Measurements from ENCODE around the gene ASIC4.

The ASIC4 gene

GRCh38 chr2:219561179-219562048 lies 47.1 kb downstream of the ASIC4 start:
- no peak for DNase-seq
- Mint-ChIP-seq H3K27me3 (peaks cover 48% of the 10 kb centered on the region), H3K36me3 (ENCODE audit: low read depth) (no peaks in the 10 kb centered on the region), H3K4me3 (no peak overlapping the region), H3K27ac (no peak overlapping the region), H3K9me3 (no peaks in the 10 kb centered on the region), H3K4me1 (ENCODE audit: low read depth) (no peaks in the 10 kb centered on the region)

DNA sequence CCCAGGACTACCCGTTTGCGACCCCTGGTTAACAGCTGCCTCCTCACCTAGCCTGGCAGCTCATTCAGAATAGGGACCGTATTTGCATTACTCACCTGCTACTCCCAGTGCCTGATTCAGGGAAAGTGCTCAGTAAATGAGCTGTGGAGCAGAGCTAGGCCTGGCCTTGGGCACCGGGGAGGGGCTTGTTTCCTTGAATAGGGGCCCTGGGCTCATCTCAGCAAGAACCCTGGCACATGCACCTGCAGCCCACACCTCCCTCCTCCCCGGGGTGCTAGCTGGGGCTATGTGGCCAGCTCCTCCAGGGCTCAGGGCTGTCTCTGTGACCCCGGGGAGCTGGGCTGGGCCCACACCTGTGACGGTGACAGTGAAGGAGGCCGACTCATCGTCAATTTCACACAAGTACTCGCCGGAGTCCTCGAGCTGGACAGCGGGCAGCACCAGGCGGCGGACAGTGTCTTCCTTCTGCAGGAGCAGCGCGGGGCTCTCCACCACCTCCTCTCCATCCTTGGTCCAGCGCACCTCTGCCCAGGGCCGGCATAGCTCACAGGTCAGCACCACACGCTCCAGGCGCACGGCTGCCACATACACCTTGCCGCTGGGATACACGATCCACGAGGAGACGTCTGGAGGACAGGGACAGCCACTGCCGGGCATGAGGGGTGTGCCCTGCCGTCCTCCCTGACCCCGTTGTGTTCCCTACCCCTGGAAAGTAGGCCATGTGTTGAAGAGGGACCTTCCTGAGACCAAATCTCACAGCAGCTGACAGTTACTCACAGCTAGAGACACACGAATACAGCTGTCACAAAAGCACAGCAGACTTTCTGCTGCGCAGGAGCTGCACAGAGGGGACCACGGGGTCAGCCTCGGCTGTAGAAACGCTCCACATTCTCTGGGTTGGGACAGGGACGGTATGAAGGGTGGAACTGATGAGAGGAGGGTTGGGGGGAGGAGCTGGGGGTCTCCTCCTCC lies 48.1 kb downstream of the ASIC4 start:
- Mint-ChIP-seq H3K27me3 (peaks cover 45% of the 10 kb centered on the region), H3K4me1 (ENCODE audit: low read depth) (no peaks in the 10 kb centered on the region), H3K4me3 (no peak overlapping the region), H3K36me3 (ENCODE audit: low read depth) (no peaks in the 10 kb centered on the region), H3K9me3 (no peaks in the 10 kb centered on the region), H3K27ac (no peak overlapping the region)
- DNase-seq: no peak

GRCh38 chr2:219563271-219563928 lies 49.1 kb downstream of the ASIC4 start:
- no peaks in the 10 kb centered on the region for H3K36me3 Mint-ChIP-seq (ENCODE audit: low read depth)
- no peak for DNase-seq
- H3K4me1 Mint-ChIP-seq (ENCODE audit: low read depth): no peaks in the 10 kb centered on the region
- peaks cover 49% of the 10 kb centered on the region for H3K27me3 Mint-ChIP-seq
- no peaks in the 10 kb centered on the region for H3K9me3 Mint-ChIP-seq
- no peak overlapping the region for H3K4me3 Mint-ChIP-seq
- no peak overlapping the region for H3K27ac Mint-ChIP-seq

DNA sequence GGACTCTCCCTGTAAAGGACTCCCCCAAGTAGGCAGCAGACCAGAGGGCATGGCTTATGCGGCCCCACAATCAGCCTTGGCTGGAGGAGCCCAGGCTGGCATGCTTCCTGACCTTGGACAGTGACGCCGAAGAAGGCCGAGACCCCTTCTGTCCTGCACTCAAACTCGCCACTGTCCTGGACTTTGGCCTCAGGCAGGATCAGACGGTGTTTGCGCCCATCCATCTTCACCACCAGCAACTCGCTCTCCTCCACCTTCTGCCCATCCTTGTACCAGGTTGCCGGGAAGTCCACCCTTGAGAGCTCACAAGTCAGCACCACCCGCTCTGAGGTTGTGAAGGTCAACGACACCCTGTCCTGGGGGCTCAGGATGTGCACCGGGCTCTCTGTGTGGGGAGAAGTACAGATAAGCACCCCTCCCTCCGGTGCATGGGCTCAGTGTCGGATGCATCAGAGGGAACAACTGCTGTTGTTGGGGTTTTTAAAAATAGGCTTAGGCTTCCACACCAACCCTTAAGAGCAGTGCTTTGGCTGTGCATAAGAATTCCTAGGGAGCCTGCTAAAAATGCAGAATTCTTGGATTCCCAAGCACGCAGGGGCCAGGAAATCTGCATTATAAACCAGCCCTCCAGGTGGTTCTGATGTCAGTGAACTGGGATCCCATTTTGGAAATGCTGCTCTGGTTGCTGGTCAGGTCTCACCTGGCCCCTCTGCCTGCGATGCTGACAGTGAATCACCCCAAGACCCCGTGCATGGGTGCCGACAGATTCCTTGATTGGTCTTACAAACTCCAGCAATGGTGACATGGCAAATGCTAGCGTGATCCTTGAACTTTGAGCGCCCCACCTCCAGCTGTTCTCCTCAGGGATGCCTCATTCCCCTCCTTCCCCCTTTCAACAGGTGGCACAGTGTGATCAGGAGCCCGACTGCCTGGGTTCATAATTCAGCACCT lies 51.1 kb downstream of the ASIC4 start:
- no peak overlapping the region for H3K27ac Mint-ChIP-seq
- no peaks in the 10 kb centered on the region for H3K36me3 Mint-ChIP-seq (ENCODE audit: low read depth)
- no peak overlapping the region for H3K4me3 Mint-ChIP-seq
- H3K27me3 Mint-ChIP-seq: peaks cover 59% of the 10 kb centered on the region
- no peaks in the 10 kb centered on the region for H3K9me3 Mint-ChIP-seq
- DNase-seq: no peak
- peaks cover 3% of the 10 kb centered on the region for H3K4me1 Mint-ChIP-seq (ENCODE audit: low read depth)

GRCh38 chr2:219566640-219567039 lies 52.4 kb downstream of the ASIC4 start:
- DNase-seq: no peak
- Mint-ChIP-seq H3K4me1 (ENCODE audit: low read depth) (peaks cover 3% of the 10 kb centered on the region), H3K27me3 (peaks cover 54% of the 10 kb centered on the region), H3K4me3 (no peak overlapping the region), H3K27ac (no peak overlapping the region), H3K36me3 (ENCODE audit: low read depth) (no peaks in the 10 kb centered on the region), H3K9me3 (no peaks in the 10 kb centered on the region)

DNA sequence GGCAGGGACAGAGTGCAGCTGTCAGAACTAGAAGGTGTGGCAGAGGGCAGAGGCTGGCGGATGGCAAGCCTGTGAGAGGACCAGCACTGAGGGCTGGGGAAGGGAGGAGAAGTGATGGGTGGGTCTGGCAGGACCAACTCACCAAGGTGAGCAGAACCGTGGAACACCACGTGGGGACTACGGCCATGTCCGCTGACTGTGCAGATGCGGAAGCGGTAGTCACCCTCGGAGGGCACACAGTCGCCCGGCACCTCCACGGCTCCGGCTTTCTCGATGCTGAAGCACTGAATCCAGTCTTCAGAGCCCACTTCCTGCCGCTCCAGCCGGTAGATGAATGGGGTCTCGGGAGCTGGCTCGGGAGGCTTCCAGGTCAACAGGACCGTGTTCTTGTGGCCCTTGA lies 52.8 kb downstream of the ASIC4 start:
- no peak overlapping the region for H3K27ac Mint-ChIP-seq
- H3K9me3 Mint-ChIP-seq: no peaks in the 10 kb centered on the region
- DNase-seq: no peak
- H3K4me1 Mint-ChIP-seq (ENCODE audit: low read depth): peaks cover 3% of the 10 kb centered on the region
- no peak overlapping the region for H3K4me3 Mint-ChIP-seq
- H3K36me3 Mint-ChIP-seq (ENCODE audit: low read depth): no peaks in the 10 kb centered on the region
- H3K27me3 Mint-ChIP-seq: peaks cover 58% of the 10 kb centered on the region

DNA sequence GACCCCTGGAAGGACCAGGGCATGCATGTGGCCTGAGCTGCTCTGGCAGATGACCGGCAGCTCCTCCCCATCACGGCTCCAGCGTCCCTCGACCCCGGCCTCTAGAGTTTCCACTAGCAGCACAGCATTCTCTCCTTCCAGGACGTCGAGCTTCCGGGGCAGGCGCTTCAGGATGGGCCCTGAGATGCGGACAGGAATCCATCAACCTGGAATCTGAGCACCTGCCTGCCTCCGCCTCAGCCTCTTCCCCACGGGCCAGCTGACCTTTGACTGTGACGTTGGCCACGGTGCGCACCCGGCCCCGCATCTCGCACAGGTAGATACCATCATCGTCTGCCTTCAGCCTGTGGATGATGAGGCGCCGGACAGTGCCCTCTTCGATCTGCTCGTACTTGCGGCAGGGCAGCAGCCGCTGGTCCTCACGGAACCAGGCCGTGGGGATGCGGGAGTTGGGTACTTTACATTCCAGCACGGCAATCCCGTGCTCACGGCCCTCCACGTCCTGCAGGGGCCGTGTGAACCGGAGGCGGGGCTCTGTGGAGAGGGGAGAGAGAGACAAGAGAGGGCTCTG lies 53.6 kb downstream of the ASIC4 start:
- DNase-seq: no peak
- H3K4me1 Mint-ChIP-seq (ENCODE audit: low read depth): peaks cover 3% of the 10 kb centered on the region
- no peaks in the 10 kb centered on the region for H3K36me3 Mint-ChIP-seq (ENCODE audit: low read depth)
- H3K27me3 Mint-ChIP-seq: peaks cover 58% of the 10 kb centered on the region
- H3K27ac Mint-ChIP-seq: no peak overlapping the region
- H3K9me3 Mint-ChIP-seq: no peaks in the 10 kb centered on the region
- no peak overlapping the region for H3K4me3 Mint-ChIP-seq

GRCh38 chr2:219569041-219569440 lies 54.8 kb downstream of the ASIC4 start:
- peaks cover 3% of the 10 kb centered on the region for H3K4me1 Mint-ChIP-seq (ENCODE audit: low read depth)
- peaks cover 58% of the 10 kb centered on the region for H3K27me3 Mint-ChIP-seq
- no peaks in the 10 kb centered on the region for H3K36me3 Mint-ChIP-seq (ENCODE audit: low read depth)
- H3K9me3 Mint-ChIP-seq: no peaks in the 10 kb centered on the region
- DNase-seq: no peak
- no peak overlapping the region for H3K4me3 Mint-ChIP-seq
- H3K27ac Mint-ChIP-seq: no peak overlapping the region

DNA sequence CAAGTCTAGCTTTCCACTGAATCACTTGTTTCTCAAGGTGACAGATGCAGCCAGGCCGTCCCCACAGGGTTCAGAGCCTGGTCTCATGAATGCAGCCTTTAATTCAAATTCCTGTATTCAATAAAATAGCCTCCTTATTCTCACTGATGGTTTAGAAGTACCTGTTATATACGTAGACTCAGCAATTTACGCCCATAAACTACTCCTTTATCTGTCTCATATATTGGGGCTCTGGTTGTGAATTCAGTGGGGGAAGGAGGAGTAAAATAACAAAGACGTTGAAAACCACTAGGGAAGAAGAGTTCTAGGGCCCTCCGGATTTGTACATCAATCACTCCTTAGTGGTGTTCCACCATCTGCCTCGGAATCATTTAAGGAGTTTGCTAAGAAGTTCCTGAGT lies 55.4 kb downstream of the ASIC4 start:
- Mint-ChIP-seq H3K4me1 (ENCODE audit: low read depth) (peaks cover 3% of the 10 kb centered on the region), H3K9me3 (no peaks in the 10 kb centered on the region), H3K36me3 (ENCODE audit: low read depth) (no peaks in the 10 kb centered on the region), H3K27me3 (peaks cover 53% of the 10 kb centered on the region), H3K4me3 (peak overlapping the region; percentile 59), H3K27ac (no peak overlapping the region)
- no peak for DNase-seq

DNA sequence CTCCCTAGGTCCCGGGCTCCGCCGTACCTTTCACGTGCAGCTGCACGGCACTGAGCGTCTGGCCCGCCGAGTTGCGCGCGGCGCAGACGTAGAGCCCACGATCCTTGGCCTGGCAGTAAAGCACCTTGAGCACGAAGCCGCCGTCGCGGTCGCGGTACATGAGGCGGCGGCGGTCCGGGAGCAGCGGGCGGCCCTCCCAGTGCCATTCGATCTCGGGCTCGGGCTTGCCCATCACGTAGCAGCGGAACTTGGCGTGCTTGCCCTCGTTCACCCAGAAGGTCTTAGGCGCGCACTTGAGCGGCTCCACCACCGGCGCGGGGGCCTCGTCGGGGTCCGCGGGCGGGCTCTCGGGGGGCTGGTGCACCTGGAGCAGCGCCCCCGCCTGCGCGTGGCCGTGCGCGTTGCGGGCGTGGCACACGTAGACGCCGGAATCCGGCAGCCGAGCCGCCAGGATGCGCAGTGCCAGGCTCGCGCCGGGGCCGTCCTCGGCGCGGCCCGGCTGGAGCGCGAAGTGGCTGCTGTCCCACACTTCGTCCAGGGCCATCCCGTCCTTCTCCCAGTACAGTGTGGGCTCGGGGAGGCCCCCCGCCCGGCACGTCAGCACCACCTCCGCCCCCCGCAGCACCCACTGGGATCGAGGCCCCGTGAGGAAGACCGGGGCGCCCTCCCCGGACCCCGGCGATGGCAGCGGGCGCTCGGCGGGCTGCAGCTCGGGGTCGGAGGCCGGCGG lies 56.1 kb downstream of the ASIC4 start:
- Mint-ChIP-seq H3K27ac (no peak overlapping the region), H3K4me3 (peak overlapping the region; percentile 62), H3K4me1 (ENCODE audit: low read depth) (peaks cover 3% of the 10 kb centered on the region), H3K36me3 (ENCODE audit: low read depth) (no peaks in the 10 kb centered on the region), H3K9me3 (no peaks in the 10 kb centered on the region), H3K27me3 (peaks cover 54% of the 10 kb centered on the region)
- peak; percentile 46 for DNase-seq

GRCh38 chr2:219570924-219571310 lies 56.6 kb downstream of the ASIC4 start:
- Mint-ChIP-seq H3K27ac (no peak overlapping the region), H3K4me1 (ENCODE audit: low read depth) (peaks cover 3% of the 10 kb centered on the region), H3K36me3 (ENCODE audit: low read depth) (no peaks in the 10 kb centered on the region), H3K4me3 (no peak overlapping the region), H3K27me3 (peaks cover 60% of the 10 kb centered on the region), H3K9me3 (no peaks in the 10 kb centered on the region)
- DNase-seq: no peak

DNA sequence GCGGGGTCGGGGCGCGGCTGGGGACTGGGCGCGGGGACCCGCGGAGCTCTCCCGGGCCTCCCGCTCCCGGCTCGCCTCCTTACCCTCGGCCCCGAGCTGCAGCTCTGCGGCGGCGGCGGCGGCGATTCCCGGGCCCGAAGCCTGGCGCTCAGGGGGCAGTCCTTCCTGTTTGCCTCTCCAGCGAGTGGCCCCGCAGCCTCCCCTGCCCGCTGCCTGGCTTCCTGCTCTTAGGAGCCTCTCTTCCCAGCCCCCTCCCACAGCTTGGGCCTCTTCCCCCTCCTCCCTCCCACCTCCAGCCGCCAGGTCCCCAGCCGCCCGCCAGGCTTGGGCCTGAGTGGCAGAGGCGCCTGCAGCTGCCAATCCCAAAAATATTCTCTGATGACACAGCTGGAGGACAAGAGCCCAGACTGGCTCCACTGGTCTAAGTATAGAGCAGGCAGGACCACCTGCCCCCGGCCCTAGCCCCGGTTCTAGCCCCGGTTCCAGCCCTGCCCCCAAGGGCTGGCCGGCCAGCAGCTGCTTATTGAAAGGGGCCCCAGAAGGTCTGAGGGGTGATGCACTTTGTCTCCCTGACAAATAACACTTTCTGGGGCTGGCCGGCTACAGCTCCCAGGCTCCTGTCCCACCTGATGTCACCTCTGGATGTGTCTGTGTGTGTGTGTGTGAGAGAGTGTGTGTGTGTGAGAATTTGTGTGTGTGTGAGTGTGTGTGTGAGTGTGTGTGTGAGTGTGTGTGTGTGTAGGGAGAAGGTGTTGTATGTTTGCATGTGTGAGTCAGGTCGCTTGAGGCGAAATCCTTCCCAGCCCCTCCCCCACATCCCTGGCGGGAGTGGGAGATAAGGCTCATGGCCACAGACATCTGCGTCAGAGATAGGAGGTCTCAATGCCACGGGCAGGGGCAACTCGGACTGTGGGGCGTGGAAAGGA lies 57.3 kb downstream of the ASIC4 start, which contains the start of gene OBSL1:
OBSL1 (minus strand) TSS at position 229 of the 926 bp plus-strand sequence. CDS start 307 bp downstream, outside the sequence.
- peaks cover 63% of the 10 kb centered on the region for H3K27me3 Mint-ChIP-seq
- no peaks in the 10 kb centered on the region for H3K9me3 Mint-ChIP-seq
- H3K27ac Mint-ChIP-seq: no peak within 1 kb of the TSS

More for the DNA sequence above, 57.3 kb downstream of the ASIC4 start, which contains the start of gene OBSL1:
- DNase-seq: peak; percentile 37
- no peaks in the 10 kb centered on the region for H3K36me3 Mint-ChIP-seq (ENCODE audit: low read depth)
- peaks cover 3% of the 10 kb centered on the region for H3K4me1 Mint-ChIP-seq (ENCODE audit: low read depth)
- peak within 1 kb of the TSS; percentile 62 for H3K4me3 Mint-ChIP-seq

Measured in activated T-cell treated with anti-CD3 and anti-CD28 coated beads, Interleukin-2, amount 50 U/mL, for 24 hours (primary cell).